ENCODE results near the gene CMTM3.
"Not testable (repeated sequence)": the region's sequence is repeated elsewhere in the genome, so short reads cannot be mapped to it uniquely, and the experiment has no call there.

The CMTM3 gene

GRCh38 chr16:66617728-66618127 is 13.2 kb downstream of the CMTM3 start:
- Mint-ChIP-seq H3K27me3 (no peaks in the 10 kb centered on the region), H3K9me3 (no peaks in the 10 kb centered on the region), H3K27ac (ENCODE audit: low read depth) (no peak overlapping the region), H3K4me3 (no peak overlapping the region), H3K4me1 (no peaks in the 10 kb centered on the region), H3K36me3 (ENCODE audit: insufficient read depth) (peaks cover 13% of the 10 kb centered on the region)
- DNase-seq (ENCODE audit: low spot score in 2 of 2) (no peak), ATAC-seq (replicated peaks; ENCODE audit: extremely low read depth, poor library complexity, severe bottlenecking) (no peak)

- H3K4me1 Mint-ChIP-seq, result no peaks in the 10 kb centered on the region
- H3K27ac Mint-ChIP-seq (ENCODE audit: low read depth), result no peak overlapping the region
- H3K9me3 Mint-ChIP-seq, result no peaks in the 10 kb centered on the region
- DNase-seq (ENCODE audit: low spot score in 2 of 2) (no peak), ATAC-seq (replicated peaks; ENCODE audit: extremely low read depth, poor library complexity, severe bottlenecking) (no peak)
- H3K4me3 Mint-ChIP-seq, result no peak overlapping the region
- no peaks in the 10 kb centered on the region for H3K27me3 Mint-ChIP-seq
- peaks cover 7% of the 10 kb centered on the region for H3K36me3 Mint-ChIP-seq (ENCODE audit: insufficient read depth)
Measured at GRCh38 chr16:66618588-66619375, 14.3 kb downstream of the CMTM3 start.

- DNase-seq (ENCODE audit: low spot score in 2 of 2) (no peak), ATAC-seq (replicated peaks; ENCODE audit: extremely low read depth, poor library complexity, severe bottlenecking) (no peak)
- H3K9me3 Mint-ChIP-seq, result no peaks in the 10 kb centered on the region
- no peaks in the 10 kb centered on the region for H3K4me1 Mint-ChIP-seq
- no peaks in the 10 kb centered on the region for H3K27me3 Mint-ChIP-seq
- no peak overlapping the region for H3K4me3 Mint-ChIP-seq
- H3K27ac Mint-ChIP-seq (ENCODE audit: low read depth), result no peak overlapping the region
- H3K36me3 Mint-ChIP-seq (ENCODE audit: insufficient read depth), result peaks cover 3% of the 10 kb centered on the region
Measured at GRCh38 chr16:66619534-66620428, 15.3 kb downstream of the CMTM3 start.

GRCh38 chr16:66620429-66620795 is 15.9 kb downstream of the CMTM3 start:
- no peak overlapping the region for H3K4me3 Mint-ChIP-seq
- no peaks in the 10 kb centered on the region for H3K9me3 Mint-ChIP-seq
- H3K36me3 Mint-ChIP-seq (ENCODE audit: insufficient read depth), result peaks cover 1% of the 10 kb centered on the region
- H3K27me3 Mint-ChIP-seq, result no peaks in the 10 kb centered on the region
- no peaks in the 10 kb centered on the region for H3K4me1 Mint-ChIP-seq
- DNase-seq (ENCODE audit: low spot score in 2 of 2) (no peak), ATAC-seq (replicated peaks; ENCODE audit: extremely low read depth, poor library complexity, severe bottlenecking) (no peak)
- no peak overlapping the region for H3K27ac Mint-ChIP-seq (ENCODE audit: low read depth)

GRCh38 chr16:66621973-66622372 is 17.5 kb downstream of the CMTM3 start:
- DNase-seq (ENCODE audit: low spot score in 2 of 2), result no peak
- Mint-ChIP-seq H3K9me3 (no peaks in the 10 kb centered on the region), H3K4me3 (no peak overlapping the region), H3K27me3 (no peaks in the 10 kb centered on the region), H3K4me1 (no peaks in the 10 kb centered on the region), H3K27ac (ENCODE audit: low read depth) (no peak overlapping the region), H3K36me3 (ENCODE audit: insufficient read depth) (no peaks in the 10 kb centered on the region)
- no peak for ATAC-seq (replicated peaks; ENCODE audit: extremely low read depth, poor library complexity, severe bottlenecking)

- no peaks in the 10 kb centered on the region for H3K4me1 Mint-ChIP-seq
Measured at GRCh38 chr16:66622863-66623262, 18.4 kb downstream of the CMTM3 start.

GRCh38 chr16:66623755-66624154 is 19.3 kb downstream of the CMTM3 start:
- no peaks in the 10 kb centered on the region for H3K36me3 Mint-ChIP-seq (ENCODE audit: insufficient read depth)
- ATAC-seq (replicated peaks; ENCODE audit: extremely low read depth, poor library complexity, severe bottlenecking), result no peak
- no peaks in the 10 kb centered on the region for H3K9me3 Mint-ChIP-seq
- H3K27ac Mint-ChIP-seq (ENCODE audit: low read depth), result no peak overlapping the region
- H3K4me3 Mint-ChIP-seq, result no peak overlapping the region
- no peaks in the 10 kb centered on the region for H3K4me1 Mint-ChIP-seq
- no peaks in the 10 kb centered on the region for H3K27me3 Mint-ChIP-seq
- no peak for DNase-seq (ENCODE audit: low spot score in 2 of 2)

More at GRCh38 chr16:66622863-66623262, 18.4 kb downstream of the CMTM3 start:
- H3K27ac Mint-ChIP-seq (ENCODE audit: low read depth), result no peak overlapping the region
- no peak for ATAC-seq (replicated peaks; ENCODE audit: extremely low read depth, poor library complexity, severe bottlenecking)
- no peaks in the 10 kb centered on the region for H3K36me3 Mint-ChIP-seq (ENCODE audit: insufficient read depth)
- no peak for DNase-seq (ENCODE audit: low spot score in 2 of 2)
- no peaks in the 10 kb centered on the region for H3K9me3 Mint-ChIP-seq
- no peaks in the 10 kb centered on the region for H3K27me3 Mint-ChIP-seq
- H3K4me3 Mint-ChIP-seq, result no peak overlapping the region

- not testable (repeated sequence) for H3K4me3 Mint-ChIP-seq
Measured at GRCh38 chr16:66627611-66628378, 23.3 kb downstream of the CMTM3 start.

GRCh38 chr16:66629856-66630255 is 25.4 kb downstream of the CMTM3 start:
- no peaks in the 10 kb centered on the region for H3K9me3 Mint-ChIP-seq
- no peak for ATAC-seq (replicated peaks; ENCODE audit: extremely low read depth, poor library complexity, severe bottlenecking)
- no peak for DNase-seq (ENCODE audit: low spot score in 2 of 2)
- no peak overlapping the region for H3K4me3 Mint-ChIP-seq
- H3K4me1 Mint-ChIP-seq, result no peaks in the 10 kb centered on the region
- no peaks in the 10 kb centered on the region for H3K27me3 Mint-ChIP-seq
- H3K27ac Mint-ChIP-seq (ENCODE audit: low read depth), result no peak overlapping the region
- peaks cover 2% of the 10 kb centered on the region for H3K36me3 Mint-ChIP-seq (ENCODE audit: insufficient read depth)

More at GRCh38 chr16:66627611-66628378, 23.3 kb downstream of the CMTM3 start:
- DNase-seq (ENCODE audit: low spot score in 2 of 2); H3K27me3 Mint-ChIP-seq; H3K27ac Mint-ChIP-seq (ENCODE audit: low read depth); H3K36me3 Mint-ChIP-seq (ENCODE audit: insufficient read depth); ATAC-seq (replicated peaks; ENCODE audit: extremely low read depth, poor library complexity, severe bottlenecking); H3K9me3 Mint-ChIP-seq; H3K4me1 Mint-ChIP-seq: not testable (repeated sequence)

GRCh38 chr16:66630561-66631260 is 26.2 kb downstream of the CMTM3 start:
- not testable (repeated sequence) for H3K4me1 Mint-ChIP-seq; H3K36me3 Mint-ChIP-seq (ENCODE audit: insufficient read depth); H3K4me3 Mint-ChIP-seq; DNase-seq (ENCODE audit: low spot score in 2 of 2); H3K27ac Mint-ChIP-seq (ENCODE audit: low read depth); H3K27me3 Mint-ChIP-seq; H3K9me3 Mint-ChIP-seq; ATAC-seq (replicated peaks; ENCODE audit: extremely low read depth, poor library complexity, severe bottlenecking)

GRCh38 chr16:66631558-66631957 is 27.1 kb downstream of the CMTM3 start:
- not testable (repeated sequence) for H3K27ac Mint-ChIP-seq (ENCODE audit: low read depth); H3K4me1 Mint-ChIP-seq; H3K4me3 Mint-ChIP-seq; DNase-seq (ENCODE audit: low spot score in 2 of 2); ATAC-seq (replicated peaks; ENCODE audit: extremely low read depth, poor library complexity, severe bottlenecking); H3K9me3 Mint-ChIP-seq; H3K27me3 Mint-ChIP-seq; H3K36me3 Mint-ChIP-seq (ENCODE audit: insufficient read depth)
